Measurements from ENCODE around the gene CMTM4.

CMTM4 gene

DNA sequence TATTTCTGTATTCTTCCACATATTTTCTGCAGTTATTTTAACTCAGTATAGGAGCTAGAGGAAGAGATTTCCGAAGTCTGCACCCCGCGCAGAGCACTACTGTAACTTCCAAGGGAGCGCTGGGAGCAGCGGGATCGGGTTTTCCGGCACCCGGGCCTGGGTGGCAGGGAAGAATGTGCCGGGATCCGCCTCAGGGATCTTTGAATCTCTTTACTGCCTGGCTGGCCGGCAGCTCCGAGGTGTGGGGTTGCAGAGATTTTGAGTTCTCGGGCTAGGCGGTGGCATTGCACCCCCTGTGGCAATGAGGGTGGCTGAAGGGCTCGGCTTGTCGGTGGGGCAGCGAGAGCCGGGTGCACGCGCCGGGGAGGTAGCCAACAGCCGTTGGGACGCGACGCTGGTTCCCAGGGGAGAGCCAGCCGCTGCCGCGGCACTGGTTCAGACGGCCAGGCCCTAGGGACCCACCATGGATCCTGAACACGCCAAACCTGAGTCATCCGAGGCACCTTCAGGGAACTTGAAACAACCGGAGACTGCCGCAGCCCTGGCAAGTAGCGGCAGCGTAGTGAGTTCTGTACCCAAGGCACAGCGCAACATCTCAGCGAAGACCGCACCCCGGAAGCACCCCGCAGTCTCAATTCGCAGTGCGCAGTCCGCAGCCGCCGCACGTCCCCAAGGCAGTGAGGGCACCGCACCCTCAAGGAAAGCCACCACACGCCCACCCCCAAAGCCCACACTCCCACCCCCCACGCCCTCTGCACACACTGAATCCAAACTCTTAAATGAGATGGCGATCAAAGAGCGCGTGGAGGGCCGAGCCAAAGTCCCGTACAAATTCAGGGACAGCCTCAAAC, 130.3 kb downstream of the CMTM4 start, which contains the start of gene CMTM1:
Gene CMTM1, plus strand, starts transcription at position 389 of the 851 bp plus-strand sequence. Its CDS starts 75 bp downstream, at position 464.
- H3K27me3 ChIP-seq (ENCODE audit: insufficient read depth, low read length, poor library complexity), result no peaks in the 10 kb centered on the region
- no peak within 1 kb of the TSS for H2AFZ ChIP-seq (ENCODE audit: low read depth, low read length)
- TF ChIP-seq EZH2 (IDR thresholded peaks at IDR 0.05; ENCODE audit: borderline replicate concordance, low read depth, low read length, severe bottlenecking), result no peak
- no peak for TF ChIP-seq CTCF (IDR thresholded peaks at IDR 0.05; ENCODE audit: borderline replicate concordance, extremely low read depth, low read length, poor library complexity, severe bottlenecking)
- H4K20me1 ChIP-seq (ENCODE audit: insufficient read depth, low read length), result peaks cover 22% of the 10 kb centered on the region
- no peak within 1 kb of the TSS for H3K4me3 ChIP-seq (ENCODE audit: low read depth in 1 of 2, low read length in 2 of 2)
- no peak within 1 kb of the TSS for H3K9ac ChIP-seq (ENCODE audit: low read depth, low read length)
- ATAC-seq (ENCODE audit: insufficient read depth, low read depth) (no peak), DNase-seq (no peak)
- peaks cover 18% of the 10 kb centered on the region for H3K4me1 ChIP-seq (ENCODE audit: insufficient read depth, low read length)
- no peak within 1 kb of the TSS for H3K27ac ChIP-seq (ENCODE audit: low read length)
- H3K36me3 ChIP-seq (ENCODE audit: insufficient read depth, low read length), result peaks cover 66% of the 10 kb centered on the region
- no peaks in the 10 kb centered on the region for H3K9me3 ChIP-seq (ENCODE audit: insufficient read depth, low read length, severe bottlenecking)
- peaks cover 44% of the 10 kb centered on the region for H3K79me2 ChIP-seq (ENCODE audit: insufficient read depth, low read length)
- H3K4me2 ChIP-seq (ENCODE audit: insufficient read depth, low read length), result no peak within 1 kb of the TSS

Data from DND-41 (cell line).